Tibial nerve (tissue), 4 donors: ENCODE results near the gene PYGO1. TPM values are rescaled to one million over a fixed set of nuclear protein-coding genes. Genes with fewer than 3 reads are reported as not detected.

Experiments
- DNase-seq, 2 donors: peaks; one replicate each; pipeline ENCODE4 v3.0.0-alpha.2; 2019; ENCODE audit warnings: low spot score in 2 of 2
- H3K27ac ChIP-seq, 4 donors: fragments of 200-600 bp; sonication (generic) in 3 of 4; one replicate each; pipeline ENCODE4 v1.5.1; 2017 to 2019; ENCODE audit warnings: mild to moderate bottlenecking in 1 of 4
- H3K27me3 ChIP-seq, 2 donors: fragments of 200-600 bp; sonication (generic) in 1 of 2; one replicate each; pipeline versions ENCODE4 v1.5.1 to v1.6.0; 2017 to 2019
- H3K36me3 ChIP-seq, 3 donors: fragments of 200-600 bp; sonication (generic); one replicate each; pipeline ENCODE4 v1.5.1; 2018 to 2019
- H3K4me1 ChIP-seq, 4 donors: fragments of 200-600 bp; sonication (generic) in 3 of 4; one replicate each; pipeline ENCODE4 v1.5.1; 2017 to 2019
- H3K4me3 ChIP-seq, 4 donors: fragments of 200-600 bp; sonication (generic) in 3 of 4; one replicate each; pipeline ENCODE4 v1.5.1; 2017 to 2019; ENCODE audit warnings: mild to moderate bottlenecking in 1 of 4, moderate library complexity in 1 of 4
- H3K9me3 ChIP-seq, 4 donors: fragments of 200-600 bp; sonication (generic) in 3 of 4; one replicate each; pipeline ENCODE4 v1.5.1; 2017 to 2019
- EP300 ChIP-seq, 2 donors: sonication (generic); formaldehyde crosslinking; IDR thresholded peaks; one replicate each; pipeline ENCODE4 v1.6.1; 2017; ENCODE audit warnings: antibody characterized with exemption in 2 of 2, mild to moderate bottlenecking in 1 of 2
- POLR2A ChIP-seq, 2 donors: fragments of 450-650 bp; IDR thresholded peaks; one replicate each; pipeline ENCODE4 v1.6.1; 2017; ENCODE audit warnings: antibody characterized with exemption in 2 of 2, mild to moderate bottlenecking in 2 of 2, moderate library complexity in 2 of 2
- WGBS, 2 donors: methylation state at CpG; one replicate each; pipeline ENCODE4 v1.1.5; 2018; 5-methylcytosine and 5-hydroxymethylcytosine counted together
- total RNA-seq, 4 donors: library from RNA; depleted of rRNA; stranded (reverse); fragments of >200 nt; gene quantifications; one replicate each; pipeline ENCODE4 v1.1.0, GENCODE V29; 2016
- TF ChIP-seq, protein P1 (sequence below), 5 experiments: fragments of 200-600 bp in 3 of 5; fragments of 450-650 bp in 2 of 5; sonication (generic) in 3 of 5; IDR thresholded peaks; one replicate each; pipeline ENCODE4 v1.5.1; 2016 to 2019; ENCODE audit warnings: antibody characterized with exemption in 5 of 5, mild to moderate bottlenecking in 3 of 5, moderate library complexity in 2 of 5

PYGO1 gene
- total RNA-seq, 4 donors from 2014 or later = 4.2 to 11.9 (median 8.2) TPM

DNA sequence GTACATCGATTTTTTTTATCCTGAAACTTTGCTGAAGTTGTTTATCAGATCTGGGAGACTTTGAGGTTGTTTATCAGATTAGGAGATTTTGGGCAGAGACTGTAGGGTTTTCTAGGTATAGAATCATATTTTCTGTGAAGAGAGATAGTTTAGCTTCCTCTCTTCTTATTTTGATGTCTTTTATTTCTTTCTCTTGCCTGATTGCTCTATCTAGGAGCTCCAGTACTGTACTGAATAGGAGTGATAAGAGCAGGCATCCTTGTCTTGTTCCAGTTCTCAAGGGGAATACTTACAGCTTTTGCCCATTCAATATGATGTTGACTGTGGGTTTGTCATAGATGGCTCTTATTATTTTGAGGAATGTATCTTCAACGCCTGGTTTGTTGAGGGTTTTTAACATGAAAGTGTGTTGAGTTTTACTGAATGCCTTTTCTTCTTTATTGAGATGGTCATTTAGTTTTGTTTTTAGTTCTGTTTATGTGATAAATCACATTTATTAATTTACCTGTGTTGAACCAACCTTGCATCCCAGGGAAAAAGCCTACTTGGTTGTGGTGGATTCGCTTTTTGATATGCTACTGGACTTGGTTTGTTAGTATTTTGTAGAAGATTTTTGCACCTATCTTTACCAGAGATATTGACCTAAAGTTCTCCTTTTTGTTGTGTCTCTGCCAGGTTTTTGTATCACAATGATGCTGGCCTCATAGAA is 65.2 kb downstream of the PYGO1 start:
- H3K9me3 ChIP-seq = peaks cover 0 to 8% (median 0%) of the 10 kb centered on the region in 4 donors
- TF ChIP-seq EP300 (IDR thresholded peaks at IDR 0.05) (no peak), POLR2A (IDR thresholded peaks at IDR 0.05) (no peak)
- TF ChIP-seq, protein P1, sequence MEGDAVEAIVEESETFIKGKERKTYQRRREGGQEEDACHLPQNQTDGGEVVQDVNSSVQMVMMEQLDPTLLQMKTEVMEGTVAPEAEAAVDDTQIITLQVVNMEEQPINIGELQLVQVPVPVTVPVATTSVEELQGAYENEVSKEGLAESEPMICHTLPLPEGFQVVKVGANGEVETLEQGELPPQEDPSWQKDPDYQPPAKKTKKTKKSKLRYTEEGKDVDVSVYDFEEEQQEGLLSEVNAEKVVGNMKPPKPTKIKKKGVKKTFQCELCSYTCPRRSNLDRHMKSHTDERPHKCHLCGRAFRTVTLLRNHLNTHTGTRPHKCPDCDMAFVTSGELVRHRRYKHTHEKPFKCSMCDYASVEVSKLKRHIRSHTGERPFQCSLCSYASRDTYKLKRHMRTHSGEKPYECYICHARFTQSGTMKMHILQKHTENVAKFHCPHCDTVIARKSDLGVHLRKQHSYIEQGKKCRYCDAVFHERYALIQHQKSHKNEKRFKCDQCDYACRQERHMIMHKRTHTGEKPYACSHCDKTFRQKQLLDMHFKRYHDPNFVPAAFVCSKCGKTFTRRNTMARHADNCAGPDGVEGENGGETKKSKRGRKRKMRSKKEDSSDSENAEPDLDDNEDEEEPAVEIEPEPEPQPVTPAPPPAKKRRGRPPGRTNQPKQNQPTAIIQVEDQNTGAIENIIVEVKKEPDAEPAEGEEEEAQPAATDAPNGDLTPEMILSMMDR (IDR thresholded peaks at IDR 0.05) = no peak
- no peak for DNase-seq
- H3K4me3 ChIP-seq = no peak overlapping the region
- 74 to 94% methylated on average over 3 of the region's 3 CpGs for WGBS, 2 donors
- H3K4me1 ChIP-seq = no peaks in the 10 kb centered on the region
- H3K27me3 ChIP-seq = no peaks in the 10 kb centered on the region
- H3K36me3 ChIP-seq = no peaks in the 10 kb centered on the region
- H3K27ac ChIP-seq = no peak overlapping the region

DNA sequence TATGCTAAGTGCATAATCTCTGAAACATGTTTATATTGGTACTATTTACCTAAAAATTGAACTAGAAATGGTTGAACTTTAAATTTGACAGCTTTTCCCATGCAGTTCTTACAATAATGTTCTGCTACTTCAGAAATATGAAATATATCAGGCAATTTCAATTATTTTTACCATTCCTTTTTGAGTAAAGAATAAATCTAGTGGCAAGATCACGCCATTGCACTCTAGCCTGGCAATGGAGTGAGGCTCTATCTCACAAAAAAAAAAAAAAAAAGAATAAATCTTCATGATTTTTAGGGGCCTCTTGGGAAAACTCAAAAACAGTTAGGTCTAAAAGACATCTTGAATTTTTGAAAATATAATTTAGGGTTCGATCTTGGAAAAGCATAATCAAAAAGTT is 69.5 kb downstream of the PYGO1 start:
- Histone ChIP-seq H3K9me3 (peaks cover 0 to 4% (median 0%) of the 10 kb centered on the region in 4 donors), H3K4me1 (no peaks in the 10 kb centered on the region), H3K4me3 (no peak overlapping the region), H3K36me3 (no peaks in the 10 kb centered on the region), H3K27ac (no peak overlapping the region), H3K27me3 (no peaks in the 10 kb centered on the region)
- 71 to 76% methylated on average over 2 of the region's 2 CpGs for WGBS, 2 donors
- DNase-seq = no peak
- TF ChIP-seq EP300 (IDR thresholded peaks at IDR 0.05) = no peak
- TF ChIP-seq POLR2A (IDR thresholded peaks at IDR 0.05) = no peak
- TF ChIP-seq, protein P1 (IDR thresholded peaks at IDR 0.05) = no peak

DNA sequence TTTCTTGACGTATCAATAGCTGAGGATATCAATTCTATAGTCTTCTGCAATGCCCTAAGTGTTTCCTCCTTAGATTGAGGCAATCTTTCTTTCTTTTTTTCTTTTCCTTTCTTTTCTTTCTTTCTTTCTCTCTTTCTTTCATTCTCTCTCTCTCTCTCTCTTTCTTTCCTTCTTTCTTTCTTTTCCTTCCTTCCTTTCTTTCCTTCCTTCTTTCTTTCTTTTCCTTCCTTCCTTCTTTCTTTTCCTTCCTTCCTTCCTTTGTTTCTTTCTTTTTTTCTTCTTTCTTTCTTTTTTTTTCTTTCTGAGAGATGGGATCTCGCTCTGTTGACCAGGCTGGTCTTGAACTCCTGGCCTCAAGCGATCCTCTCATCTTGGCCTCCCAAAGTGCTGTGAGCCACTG is 70.1 kb downstream of the PYGO1 start:
- peaks cover 0 to 4% (median 0%) of the 10 kb centered on the region in 4 donors for H3K9me3 ChIP-seq
- no peak overlapping the region for H3K27ac ChIP-seq
- H3K4me1 ChIP-seq = no peaks in the 10 kb centered on the region
- no peak for DNase-seq
- no peak overlapping the region for H3K4me3 ChIP-seq
- H3K27me3 ChIP-seq = no peaks in the 10 kb centered on the region
- WGBS, 2 donors = 79 to 98% methylated on average over 3 of the region's 3 CpGs
- no peak for TF ChIP-seq EP300 (IDR thresholded peaks at IDR 0.05)
- TF ChIP-seq POLR2A (IDR thresholded peaks at IDR 0.05) = no peak
- TF ChIP-seq, protein P1 (IDR thresholded peaks at IDR 0.05) = no peak
- H3K36me3 ChIP-seq = no peaks in the 10 kb centered on the region

DNA sequence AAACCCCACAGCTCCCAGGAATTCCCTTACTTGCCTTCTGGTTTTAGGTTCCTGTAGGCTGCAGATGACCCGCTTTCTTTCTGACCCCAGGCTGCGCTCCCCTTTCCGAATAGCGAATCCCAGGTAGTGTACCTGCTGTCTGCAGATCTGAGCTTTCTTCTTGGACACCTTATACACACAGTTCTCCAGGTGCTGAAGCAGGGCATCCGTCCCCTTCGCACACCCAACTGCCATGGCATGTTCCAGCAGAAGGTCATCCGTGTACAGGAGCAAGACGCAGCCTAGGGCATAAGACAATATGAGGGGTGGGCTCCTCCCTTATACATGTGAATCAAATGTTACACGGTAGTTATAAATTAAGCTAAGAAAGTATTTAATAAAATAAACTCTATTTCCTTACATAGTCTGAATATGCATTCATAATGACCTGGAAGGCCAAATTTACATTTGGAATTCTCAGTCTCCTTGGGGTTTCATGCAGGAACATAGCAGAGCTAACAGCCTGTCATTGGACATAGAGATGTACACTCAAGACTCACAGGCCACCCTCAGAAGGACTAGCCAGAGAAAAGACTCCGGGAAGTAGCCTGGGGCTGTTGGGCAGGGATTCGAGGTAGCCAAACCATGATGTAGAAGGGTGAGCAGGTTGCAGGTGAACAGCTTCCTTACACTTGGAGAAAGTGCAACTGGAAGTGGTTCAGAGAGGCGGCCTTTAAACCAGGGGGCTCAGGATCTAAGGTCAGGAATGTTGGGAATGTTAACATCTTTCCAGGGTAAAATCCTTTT is 72.0 kb downstream of the PYGO1 start:
- no peaks in the 10 kb centered on the region for H3K4me1 ChIP-seq
- H3K9me3 ChIP-seq = no peaks in the 10 kb centered on the region
- H3K4me3 ChIP-seq = no peak overlapping the region
- no peak for DNase-seq
- no peak overlapping the region for H3K27ac ChIP-seq
- H3K27me3 ChIP-seq = no peaks in the 10 kb centered on the region
- no peaks in the 10 kb centered on the region for H3K36me3 ChIP-seq
- TF ChIP-seq, protein P1 (IDR thresholded peaks at IDR 0.05) = no peak
- TF ChIP-seq EP300 (IDR thresholded peaks at IDR 0.05) (no peak), POLR2A (IDR thresholded peaks at IDR 0.05) (no peak)
- 91 to 94% methylated on average over 12 of the region's 12 CpGs for WGBS, 2 donors

DNA sequence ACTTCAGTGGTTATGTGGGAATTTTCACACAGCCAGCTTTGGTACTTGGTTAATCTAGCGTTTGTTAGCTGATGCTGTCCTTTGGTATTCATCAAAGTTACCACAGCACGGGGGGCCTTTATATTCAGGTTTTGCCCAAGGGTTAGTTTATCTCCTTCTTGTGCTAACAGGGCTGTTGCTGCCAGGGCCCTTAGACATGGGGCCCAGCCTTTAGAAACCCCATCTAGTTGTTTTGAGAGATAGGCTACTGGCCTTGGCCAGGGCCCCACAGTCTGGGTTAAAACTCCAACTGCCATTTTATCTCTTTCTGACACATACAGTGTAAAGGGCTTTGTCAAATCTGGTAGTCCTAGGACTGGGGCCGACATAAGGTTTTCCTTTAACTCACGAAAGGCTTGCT is 72.7 kb downstream of the PYGO1 start:
- Histone ChIP-seq H3K9me3 (no peaks in the 10 kb centered on the region), H3K4me1 (no peaks in the 10 kb centered on the region), H3K36me3 (no peaks in the 10 kb centered on the region), H3K4me3 (no peak overlapping the region), H3K27me3 (no peaks in the 10 kb centered on the region), H3K27ac (no peak overlapping the region)
- 80 to 91% methylated on average over 4 of the region's 4 CpGs for WGBS, 2 donors
- TF ChIP-seq, protein P1 (IDR thresholded peaks at IDR 0.05) = no peak
- no peak for TF ChIP-seq POLR2A (IDR thresholded peaks at IDR 0.05)
- TF ChIP-seq EP300 (IDR thresholded peaks at IDR 0.05) = no peak
- DNase-seq = no peak
